Stimulated activated CD8-positive, alpha-beta memory T cell treated with anti-CD3 and anti-CD28 coated beads, Interleukin-15, amount 100 ng/mL, for 4 hours (primary cell): ENCODE results near the gene GANAB.
"Not testable (repeated sequence)": the region's sequence is repeated elsewhere in the genome, so short reads cannot be mapped to it uniquely, and the experiment has no call there.

ENCODE experiments used
- DNase-seq, 2 donors: peaks; one replicate each; pipeline ENCODE4 v3.0.0-alpha.2; 2020; ENCODE audit warnings: low read depth in 2 of 2

Gene GANAB

DNA sequence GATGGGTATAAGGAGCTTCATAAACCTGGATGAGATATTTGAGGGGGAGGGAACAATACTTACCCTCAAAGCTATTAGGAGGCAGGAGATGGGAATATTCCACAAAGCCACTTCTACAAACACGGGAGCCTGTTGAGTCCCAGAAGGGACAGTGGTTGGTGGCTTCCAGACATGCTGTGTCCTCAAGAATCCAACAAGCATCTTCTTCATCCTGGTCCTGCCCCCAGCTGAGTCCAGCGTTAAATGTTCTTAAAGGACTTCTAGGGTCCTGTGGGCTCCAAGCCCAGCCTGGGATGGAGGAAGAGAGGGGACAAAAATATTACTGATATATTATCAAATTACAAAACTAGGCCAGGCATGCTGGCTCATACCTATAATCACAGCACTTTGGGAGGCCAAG, 21.0 kb upstream of the GANAB start:
- DNase-seq, result no peak

DNA sequence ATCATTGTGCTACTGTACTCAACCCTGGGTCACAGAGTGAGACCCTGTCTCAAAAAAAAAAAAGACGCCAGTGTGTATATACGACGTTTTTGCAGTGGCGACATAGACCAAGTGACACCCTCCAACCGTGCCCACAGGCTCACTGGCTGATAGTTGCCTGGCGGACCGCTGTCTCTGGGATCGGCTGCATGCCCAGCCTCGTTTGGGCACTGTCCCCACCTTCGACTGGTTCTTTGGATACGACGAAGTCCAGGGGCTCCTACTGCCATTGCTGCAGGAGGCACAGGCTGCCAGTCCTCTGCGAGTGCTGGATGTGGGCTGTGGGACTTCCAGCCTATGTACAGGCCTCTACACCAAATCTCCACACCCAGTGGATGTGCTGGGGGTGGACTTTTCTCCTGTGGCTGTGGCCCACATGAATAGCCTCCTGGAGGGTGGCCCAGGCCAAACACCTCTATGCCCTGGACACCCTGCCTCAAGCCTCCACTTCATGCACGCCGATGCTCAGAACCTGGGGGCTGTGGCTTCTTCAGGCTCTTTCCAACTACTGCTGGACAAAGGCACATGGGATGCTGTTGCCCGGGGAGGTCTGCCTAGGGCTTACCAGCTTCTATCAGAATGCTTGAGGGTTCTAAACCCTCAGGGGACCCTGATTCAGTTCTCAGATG, 20.0 kb upstream of the GANAB start:
- DNase-seq, result no peak

DNA sequence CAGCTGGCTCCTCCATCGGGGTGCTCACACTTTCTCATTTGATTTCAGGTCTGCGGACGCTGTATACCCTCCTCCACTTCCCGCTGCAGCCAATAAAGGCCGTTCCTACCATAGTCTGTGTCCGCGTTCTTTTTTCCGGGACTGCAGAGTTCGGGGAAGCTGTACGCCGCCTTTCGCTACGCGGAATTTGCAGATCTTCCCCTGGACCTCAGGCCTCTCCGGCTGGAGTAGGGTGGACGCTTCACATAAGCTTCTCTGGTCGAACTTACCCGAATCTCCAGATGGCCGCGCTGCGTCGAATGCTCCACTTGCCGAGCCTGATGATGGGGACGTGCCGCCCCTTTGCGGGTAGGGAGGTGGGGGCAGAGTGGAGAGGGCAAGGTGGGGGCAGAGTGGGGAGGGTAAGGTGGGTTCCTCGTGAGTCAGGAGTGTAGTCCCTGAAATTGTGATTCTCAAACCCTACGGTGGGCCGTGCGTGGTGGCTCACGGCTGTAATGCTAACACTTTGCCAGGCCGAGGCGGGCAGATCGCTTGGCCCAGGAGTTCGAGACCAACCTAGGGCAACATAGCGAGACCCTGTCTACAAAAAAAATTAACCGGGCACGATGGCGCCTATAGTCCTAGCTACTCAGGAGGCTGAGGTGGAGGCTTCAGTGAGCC, 19.3 kb upstream of the GANAB start:
- peak; percentile 62 to 68 for DNase-seq

DNA sequence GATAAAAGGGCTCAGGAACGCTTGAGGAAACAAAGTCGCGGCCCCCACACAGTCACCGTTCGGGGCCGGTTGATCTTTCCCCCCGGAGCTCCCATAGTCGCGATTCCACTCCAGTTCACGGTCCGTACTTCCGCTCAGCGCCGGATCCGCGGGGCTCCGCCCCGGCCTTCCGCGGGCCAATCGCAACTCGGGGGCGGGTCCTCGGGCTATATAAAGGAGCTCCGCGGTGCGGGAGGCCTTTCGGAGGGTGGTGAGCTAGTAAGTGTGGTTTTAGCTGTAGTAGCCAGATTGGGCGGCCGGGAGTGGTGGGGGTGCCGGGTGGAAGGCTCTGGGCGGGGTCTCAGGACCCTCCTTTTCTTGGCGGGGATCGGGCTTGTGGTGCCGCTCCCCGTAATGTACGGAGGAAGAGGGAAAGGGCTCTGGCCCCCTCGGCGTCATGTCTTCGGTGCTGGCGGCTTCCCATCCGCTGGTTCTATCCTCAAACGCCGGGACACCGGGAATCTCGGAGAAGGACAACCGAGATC, 18.7 kb upstream of the GANAB start, which contains the start of the genes C11orf98 and CSKMT:
TSS of gene C11orf98 (minus strand) at position 136 of the 524 bp plus-strand sequence. CDS start at position 95, 41 bp downstream.
TSS of gene CSKMT (plus strand) at position 238 of the 524 bp plus-strand sequence. CDS start 568 bp downstream, outside the sequence.
- peak; percentile 89 to 91 for DNase-seq

DNA sequence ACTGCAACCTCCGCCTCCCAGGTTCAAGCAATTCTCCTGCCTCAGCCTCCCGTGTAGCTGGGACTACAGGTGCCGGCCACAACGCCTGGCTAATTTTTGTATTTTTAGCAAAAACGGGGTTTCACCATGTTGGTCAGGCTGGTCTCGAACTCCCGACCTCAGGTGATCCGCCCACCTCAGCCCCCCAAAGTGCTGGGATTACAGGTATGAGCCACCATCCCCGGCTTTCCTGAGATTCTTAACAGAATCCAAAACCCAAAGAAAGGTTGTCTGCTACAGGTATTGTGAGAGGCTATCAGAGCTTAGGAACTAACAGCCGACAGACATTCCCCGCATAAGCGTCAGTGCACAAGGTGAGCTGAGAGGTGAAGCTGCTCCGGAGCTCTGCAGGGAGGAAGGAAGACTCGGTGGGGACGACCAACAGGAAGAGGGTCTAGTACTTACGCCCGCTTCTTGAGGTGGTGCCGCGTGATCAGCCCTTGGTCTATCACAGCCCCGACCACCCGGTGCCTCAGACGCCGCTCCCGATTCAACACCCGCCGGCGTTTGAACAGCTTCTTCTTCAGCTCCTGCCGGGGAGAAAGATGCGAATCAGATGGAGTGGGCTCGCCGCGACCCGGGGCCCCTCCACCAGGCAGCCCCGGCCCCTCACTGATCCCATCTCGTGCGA, 18.1 kb upstream of the GANAB start:
- DNase-seq, result peak in 1 of 2 donors; percentile 19

DNA sequence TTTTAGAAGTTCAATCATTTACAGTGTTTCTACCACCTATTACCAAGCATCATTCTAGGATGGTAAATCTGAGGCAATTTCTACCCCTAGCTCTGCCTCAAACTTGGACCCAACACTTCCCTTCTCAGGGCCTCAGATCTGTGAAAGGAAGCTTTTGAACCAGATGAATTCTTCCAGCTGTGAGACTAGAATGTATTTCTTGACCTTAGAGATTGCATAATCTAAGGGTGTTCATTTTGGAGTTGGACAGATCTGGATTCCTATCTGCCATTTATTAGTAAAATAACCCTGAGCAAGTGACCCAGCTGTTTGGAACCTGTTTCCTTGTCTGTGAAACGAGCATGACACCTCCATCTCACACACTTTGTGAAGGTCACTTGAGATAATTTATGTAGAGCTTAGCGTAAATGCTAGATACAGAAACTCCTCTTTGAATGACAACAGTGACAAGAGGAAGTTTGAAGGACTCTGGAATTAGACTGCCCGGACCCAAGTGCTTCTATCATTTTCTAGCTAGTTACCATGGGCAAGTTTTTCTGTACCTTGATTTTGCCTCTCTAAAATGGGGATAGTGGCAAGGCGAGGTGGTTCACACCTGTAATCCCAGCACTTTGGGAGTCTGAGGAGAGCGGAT, 10.5 kb upstream of the GANAB start:
- no peak for DNase-seq

DNA sequence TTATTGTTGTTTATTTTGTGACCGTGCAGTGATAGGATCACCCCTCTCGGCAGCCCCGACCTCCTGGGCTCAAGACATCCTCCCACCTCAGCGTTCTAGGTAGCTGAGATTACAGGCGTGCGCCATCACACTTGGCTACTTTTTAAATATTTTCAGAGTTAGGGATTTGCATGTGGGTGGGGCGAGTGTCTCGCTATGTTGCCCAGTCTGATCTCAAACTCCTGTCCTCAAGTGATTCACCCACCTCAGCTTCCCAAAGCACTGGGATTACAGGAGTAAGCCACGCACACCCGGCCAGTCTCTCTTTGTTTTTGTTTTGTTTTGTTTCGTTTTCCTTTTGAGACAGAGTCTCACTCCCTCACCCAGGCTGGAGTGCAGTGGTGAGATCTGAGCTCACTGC, 7.9 kb upstream of the GANAB start:
- DNase-seq, result no peak

DNA sequence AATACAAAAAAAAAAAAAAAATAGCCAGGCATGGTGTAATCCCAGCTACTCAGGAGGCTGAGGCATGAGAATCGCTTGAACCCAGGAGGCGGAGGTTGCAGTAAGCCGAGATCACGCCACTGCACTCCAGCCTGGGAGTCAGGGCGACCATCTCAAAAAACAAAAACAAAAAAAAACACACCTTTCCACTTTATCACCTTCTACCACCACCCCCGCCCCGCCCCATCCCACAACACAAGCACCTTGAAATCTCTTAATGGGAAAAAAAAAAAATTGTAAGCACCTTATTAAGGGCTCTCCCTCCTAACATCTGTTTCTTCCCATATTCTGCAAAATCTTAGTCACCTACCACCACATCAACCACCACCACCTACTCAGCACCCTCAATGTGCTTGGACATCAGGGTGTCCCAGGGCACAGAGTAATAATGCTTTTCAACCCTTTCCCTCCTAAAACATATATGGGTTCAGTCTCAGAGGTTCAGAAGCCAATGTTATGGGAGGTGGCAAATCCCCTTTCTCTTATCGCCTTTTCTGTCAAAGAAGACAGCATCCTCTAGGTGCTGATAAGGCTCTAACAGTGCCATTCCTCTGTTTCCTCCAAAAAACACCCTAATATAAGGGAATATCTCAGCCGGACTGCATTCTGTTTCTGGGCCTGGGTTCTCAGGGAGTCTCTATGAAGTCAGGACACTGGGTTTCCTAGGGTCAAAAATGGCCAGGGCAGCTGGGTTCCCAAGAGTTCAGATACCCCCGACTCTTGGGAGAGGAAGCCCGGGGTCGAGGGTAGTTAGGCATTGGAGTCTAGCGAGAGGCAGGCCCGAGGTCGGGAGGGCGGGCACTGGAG, 6.0 kb upstream of the GANAB start:
- DNase-seq, result no peak

DNA sequence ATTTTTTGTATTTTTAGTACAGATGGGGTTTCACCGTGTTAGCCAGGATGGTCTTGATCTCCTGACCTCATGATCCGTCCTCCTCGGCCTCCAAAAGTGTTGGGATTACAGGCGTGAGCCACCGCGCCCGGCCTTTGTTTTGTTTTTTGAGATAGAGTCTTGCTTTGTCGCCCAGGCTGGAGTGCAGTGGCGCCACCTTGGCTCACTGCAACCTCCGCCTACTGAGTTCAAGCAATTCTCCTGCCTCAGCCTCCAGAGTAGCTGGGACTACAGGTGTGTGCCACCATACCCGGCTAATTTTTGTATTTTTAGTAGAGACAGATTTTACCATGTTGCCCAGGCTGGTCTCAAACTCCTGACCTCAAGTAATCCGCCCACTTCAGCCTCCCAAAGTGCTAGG, 3.9 kb upstream of the GANAB start:
- not testable (repeated sequence) for DNase-seq

DNA sequence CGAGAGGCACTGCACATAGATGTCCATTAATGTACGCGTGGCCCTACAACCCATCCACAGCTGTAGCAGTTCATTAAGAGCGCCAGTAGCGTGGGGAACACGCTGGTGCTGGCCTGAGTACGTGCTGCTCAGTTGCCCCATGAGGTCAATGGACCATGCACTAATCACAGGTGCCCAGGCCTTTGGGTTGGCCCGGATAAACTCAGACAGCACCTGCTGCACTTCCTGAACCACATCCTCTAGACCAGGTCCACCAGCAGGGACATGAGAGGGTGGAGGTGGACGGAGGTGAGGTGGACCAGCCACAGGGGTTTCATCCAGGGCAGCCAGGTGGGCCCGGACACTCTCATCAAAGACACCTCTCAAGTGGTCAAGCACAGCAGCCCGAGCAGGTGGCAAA, 3.1 kb upstream of the GANAB start:
- DNase-seq, result no peak

DNA sequence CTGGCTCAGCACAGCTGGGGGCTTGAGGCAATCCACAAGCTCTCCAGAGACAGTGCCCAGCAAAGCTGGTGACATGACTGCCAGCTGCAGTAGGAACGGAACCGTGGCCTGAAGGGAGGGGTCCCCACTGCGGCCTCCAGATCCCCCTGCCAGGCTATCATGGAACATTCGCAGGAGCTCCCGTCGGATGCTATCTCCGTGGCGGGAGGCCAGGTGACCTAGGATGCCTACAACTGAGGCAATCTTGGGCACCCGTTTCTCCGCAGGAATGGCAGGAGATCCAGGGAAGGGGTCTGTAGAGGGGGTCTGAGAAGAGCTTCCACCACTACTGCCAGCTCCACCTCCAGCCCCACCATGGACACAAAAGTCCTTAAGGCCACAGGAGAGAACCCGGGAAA, 2.6 kb upstream of the GANAB start:
- no peak for DNase-seq

DNA sequence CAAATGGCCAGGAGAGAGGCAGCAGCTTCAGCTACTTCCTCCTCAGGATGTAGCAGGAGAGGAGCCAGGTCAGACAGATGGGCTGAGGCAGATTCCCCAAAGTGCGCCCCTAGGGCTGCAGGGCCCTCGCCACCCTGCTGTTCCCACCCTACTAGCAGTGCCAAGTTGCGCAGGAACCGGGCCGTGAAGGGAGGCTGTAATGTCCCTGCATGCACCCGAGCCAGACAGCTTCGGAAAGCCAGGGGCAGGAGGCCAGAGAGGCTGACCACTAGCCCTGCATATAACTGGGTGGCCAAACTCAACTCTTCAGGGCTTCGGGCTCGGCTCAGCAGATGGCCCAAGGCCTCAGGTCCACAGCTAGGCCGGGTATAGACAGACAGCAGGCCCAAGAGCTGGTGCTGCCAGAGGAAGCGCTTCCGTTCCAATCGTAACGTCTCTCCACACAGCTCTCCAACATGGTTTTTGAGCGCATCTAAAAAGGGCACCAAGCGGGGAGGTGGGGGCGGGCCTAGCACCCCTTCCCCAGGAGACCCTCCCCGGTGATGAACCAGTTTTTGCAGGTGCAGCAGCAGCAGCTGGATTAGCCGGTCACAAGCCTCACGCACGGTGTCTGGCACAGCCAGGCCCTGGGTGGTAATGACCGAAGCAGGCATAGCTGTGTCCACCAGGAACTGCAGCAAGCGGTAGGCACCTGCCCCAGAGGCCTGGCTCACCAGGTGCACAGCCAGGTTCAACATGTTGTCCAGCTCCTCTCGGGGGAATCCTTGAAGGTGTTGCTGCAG, 2.0 kb upstream of the GANAB start:
- no peak for DNase-seq

DNA sequence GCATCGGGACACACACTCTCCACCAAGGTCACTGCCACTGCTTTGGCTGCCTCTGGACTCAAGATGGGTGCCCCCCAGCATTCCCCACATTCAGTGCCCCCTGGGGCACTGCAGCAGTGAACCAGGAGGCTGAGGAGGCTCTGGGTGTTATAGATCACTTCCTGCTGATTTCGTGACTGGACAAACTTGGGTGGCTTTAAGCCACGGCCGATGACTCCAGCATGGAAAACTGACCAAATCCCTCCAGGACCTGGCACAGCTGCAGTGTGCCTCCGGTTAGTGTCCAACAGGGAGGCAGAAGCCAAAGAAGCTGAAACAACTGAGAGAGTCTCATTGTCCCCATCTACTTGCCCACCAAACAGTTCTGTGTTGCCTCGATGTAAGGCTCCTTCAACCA, 1.2 kb upstream of the GANAB start:
- no peak for DNase-seq

DNA sequence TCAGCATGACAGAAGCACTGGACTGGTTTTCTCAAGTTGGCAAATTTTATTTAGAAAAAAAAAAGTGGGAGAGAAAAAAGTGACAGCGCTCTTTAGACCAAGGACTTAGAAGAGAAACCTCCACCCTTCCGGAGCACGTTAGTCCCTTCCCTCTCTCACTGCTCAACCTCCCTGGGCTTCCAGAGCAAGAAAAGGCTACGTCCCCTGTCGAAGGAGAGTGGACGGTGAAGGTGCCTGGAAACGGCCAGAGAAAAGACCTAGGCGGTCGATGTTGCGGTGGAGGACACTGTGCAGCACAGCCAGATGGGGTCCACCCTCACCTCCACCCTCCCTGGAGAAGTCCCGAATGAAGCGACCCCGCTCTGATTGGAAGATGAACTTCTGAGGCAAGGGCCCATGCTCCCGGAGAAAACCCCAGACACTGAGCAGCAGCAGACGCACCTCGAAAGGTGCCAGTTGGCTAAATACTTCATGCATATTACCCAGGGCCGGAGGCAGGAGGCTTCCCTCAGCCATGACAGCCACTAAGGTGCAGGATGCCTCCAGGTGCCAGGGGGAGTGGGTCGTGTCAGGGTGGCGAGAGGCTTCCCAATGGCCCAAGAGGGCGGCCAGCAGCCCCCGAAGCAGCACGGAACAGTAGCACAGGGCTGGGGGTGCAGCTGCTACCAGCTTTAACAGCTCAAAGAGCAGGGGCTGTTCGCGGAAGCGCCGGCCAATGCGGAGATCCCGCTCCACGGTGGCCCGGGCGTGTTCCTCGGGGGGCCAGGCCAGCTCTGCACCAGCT, 604 bp upstream of the GANAB start:
- DNase-seq, result no peak

DNA sequence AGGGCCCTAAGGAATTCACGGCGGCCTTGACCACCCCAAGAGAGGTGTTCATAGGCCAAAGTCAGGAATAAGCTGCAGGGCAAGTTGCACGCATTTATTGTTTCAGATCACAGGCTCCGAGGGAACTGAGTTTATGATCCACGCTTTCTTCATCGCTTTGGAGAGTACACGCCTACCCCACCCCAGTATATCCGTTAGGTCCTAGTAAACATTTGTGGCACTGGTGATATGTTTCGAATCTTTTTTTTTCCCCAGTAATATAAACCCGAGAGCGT, 805 bp downstream of the GANAB start:
- DNase-seq, result no peak

DNA sequence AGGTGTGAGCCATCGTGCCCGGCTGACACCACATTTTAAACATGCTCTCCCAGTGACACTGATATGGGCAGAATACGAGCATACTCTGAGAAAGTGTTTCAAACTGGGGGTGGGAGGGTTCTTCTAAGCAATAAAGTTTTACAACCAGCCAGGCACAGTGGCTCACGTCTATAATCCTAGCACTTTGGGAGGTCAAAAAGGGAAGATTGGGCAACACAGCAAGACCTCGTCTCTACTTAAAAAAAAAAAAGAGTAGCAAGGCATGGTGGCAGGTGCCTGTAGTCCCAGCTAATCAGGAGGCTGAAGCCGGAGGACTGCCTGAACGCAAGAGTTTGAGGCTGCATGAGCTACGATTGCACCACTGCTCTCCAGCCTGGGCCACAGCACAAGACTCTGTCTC, 2.2 kb downstream of the GANAB start:
- no peak for DNase-seq

DNA sequence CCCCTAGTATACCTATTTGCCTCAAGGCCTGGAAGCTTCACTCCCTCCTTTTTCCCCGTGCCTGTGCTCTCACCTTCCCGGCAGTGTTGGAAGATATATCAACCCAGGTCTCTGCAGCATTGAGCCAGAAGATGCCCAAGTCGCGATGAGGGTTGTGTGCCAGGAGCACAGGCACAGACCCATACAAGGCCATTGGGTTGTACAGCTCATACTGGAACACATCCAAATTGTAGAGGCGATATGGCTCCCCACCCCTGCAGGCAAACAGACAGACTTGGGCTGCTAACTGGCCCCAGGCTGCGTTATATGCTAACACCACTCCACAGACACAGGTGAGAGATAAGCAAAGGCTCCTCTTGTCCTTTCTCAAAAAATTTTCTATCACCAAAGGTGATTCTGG, 13.9 kb downstream of the GANAB start:
- DNase-seq, result no peak

DNA sequence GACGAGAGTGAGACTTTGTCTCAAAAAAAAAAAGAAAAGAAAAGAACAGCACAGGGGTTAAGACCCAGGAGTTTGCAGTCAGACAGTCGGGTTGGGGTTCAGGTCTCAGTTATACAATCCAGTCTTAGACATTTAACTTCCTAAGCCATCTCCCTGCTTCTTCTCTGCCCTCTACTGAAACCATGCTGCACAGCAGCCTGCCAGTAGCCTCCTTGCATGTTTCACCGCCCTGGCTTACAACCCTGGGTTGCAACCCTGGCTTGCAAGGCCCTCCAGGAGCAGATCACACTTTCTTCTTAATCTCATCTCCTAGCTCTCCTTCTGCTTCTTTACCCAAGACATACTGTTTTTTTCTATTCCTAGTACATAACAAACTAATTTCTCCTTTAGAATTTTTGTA, 18.7 kb downstream of the GANAB start:
- DNase-seq, result no peak

DNA sequence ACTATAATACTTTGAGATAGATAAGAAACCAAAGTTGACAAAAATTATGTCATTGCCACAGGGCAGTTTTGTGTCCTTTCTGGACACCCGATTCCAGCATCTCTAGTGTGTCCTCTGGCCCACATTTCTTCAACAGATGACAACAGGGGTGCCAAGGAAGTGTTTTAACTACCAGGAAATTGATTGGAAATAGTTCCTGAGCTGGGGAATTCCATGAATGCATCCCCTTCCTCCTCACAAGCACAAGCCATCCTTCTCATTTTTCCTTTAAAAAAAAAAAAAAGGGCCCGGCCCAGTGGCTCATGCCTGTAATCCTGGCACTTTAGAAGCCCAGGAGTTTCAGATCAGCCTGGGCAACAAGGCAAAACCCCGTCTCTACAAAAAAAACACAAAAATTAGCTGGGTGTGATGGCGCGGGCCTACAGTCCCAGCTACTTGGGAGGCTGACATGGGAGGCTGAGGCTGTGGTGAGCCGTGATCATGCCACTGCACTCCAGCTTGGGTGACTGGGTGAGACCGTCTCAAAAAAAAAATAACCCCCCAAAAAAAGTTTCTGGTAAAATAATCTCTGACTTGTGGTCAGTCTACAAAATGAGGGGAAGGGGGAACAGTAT, 23.8 kb downstream of the GANAB start:
- no peak for DNase-seq
